H9 (cell line): Measurements from ENCODE around the gene MUL1. TPM values are rescaled to one million over a fixed set of nuclear protein-coding genes. Genes with fewer than 3 reads are reported as not detected.

Experiments used
- DNase-seq: peaks from one replicate; pipeline ENCODE4 v3.0.0-alpha.2; 2017
- H2AFZ ChIP-seq: one replicate; pipeline ENCODE4 v1.6.1; 2013; ENCODE audit warnings: mild to moderate bottlenecking, low read length, control low read depth, moderate library complexity
- H2AK5ac ChIP-seq: 2 replicates; pipeline ENCODE4 v1.6.1; 2013; ENCODE audit warnings: low read length, control low read depth, mixed read lengths; ENCODE audit not compliant: insufficient read length
- H2BK120ac ChIP-seq: one replicate; pipeline ENCODE4 v1.6.1; 2013; ENCODE audit warnings: low read depth, mild to moderate bottlenecking, low read length, control low read depth, inconsistent platforms; ENCODE audit not compliant: poor library complexity, severe bottlenecking
- H2BK12ac ChIP-seq: 2 replicates; pipeline ENCODE4 v1.6.1; 2013; ENCODE audit warnings: low read length, control low read depth, mixed read lengths, low read depth; ENCODE audit not compliant: insufficient read length
- H2BK15ac ChIP-seq: 2 replicates; pipeline ENCODE4 v1.6.1; 2013; ENCODE audit warnings: low read depth, low read length, control low read depth
- H2BK20ac ChIP-seq: one replicate; pipeline ENCODE4 v1.6.1; 2013; ENCODE audit warnings: low read depth, mild to moderate bottlenecking, low read length, control low read depth, inconsistent platforms; ENCODE audit not compliant: poor library complexity, severe bottlenecking
- H2BK5ac ChIP-seq: 2 replicates; pipeline ENCODE4 v1.6.1; 2013; ENCODE audit warnings: low read length, control low read depth, mixed read lengths; ENCODE audit not compliant: insufficient read length
- H3K14ac ChIP-seq: 2 replicates; pipeline ENCODE4 v1.6.1; 2013; ENCODE audit warnings: low read length, control low read depth; ENCODE audit not compliant: insufficient read depth
- H3K18ac ChIP-seq: 2 replicates; pipeline ENCODE4 v1.6.1; 2013; ENCODE audit warnings: low read depth, mild to moderate bottlenecking, mixed read lengths, low read length, control low read depth; ENCODE audit not compliant: insufficient read length
- H3K23ac ChIP-seq: 2 replicates; pipeline ENCODE4 v1.6.1; 2013; ENCODE audit warnings: low read length, control low read depth, mixed read lengths, low read depth; ENCODE audit not compliant: insufficient read length
- H3K23me2 ChIP-seq: 2 replicates; pipeline ENCODE4 v1.6.1; 2013; ENCODE audit warnings: low read depth, mild to moderate bottlenecking, mixed read lengths, low read length, control low read depth; ENCODE audit not compliant: insufficient read length, poor library complexity, severe bottlenecking
- H3K27ac ChIP-seq: 2 replicates; pipeline ENCODE4 v1.5.1; 2013; ENCODE audit warnings: low read length, control low read depth, mixed read lengths, low read depth; ENCODE audit not compliant: insufficient read length
- H3K27me3 ChIP-seq: 2 replicates; pipeline ENCODE4 v1.6.1; 2013; ENCODE audit warnings: low read length, control low read depth, inconsistent platforms; ENCODE audit not compliant: insufficient read depth
- H3K4ac ChIP-seq: 2 replicates; pipeline ENCODE4 v1.6.1; 2013; ENCODE audit warnings: low read depth, mild to moderate bottlenecking, control low read depth, inconsistent platforms, low read length, moderate library complexity
- H3K4me1 ChIP-seq: 2 replicates; pipeline ENCODE4 v1.6.1; 2013; ENCODE audit warnings: low read length, control low read depth, inconsistent platforms; ENCODE audit not compliant: insufficient read depth
- H3K4me2 ChIP-seq: 2 replicates; pipeline ENCODE4 v1.6.1; 2013; ENCODE audit warnings: low read length, control low read depth, mixed read lengths; ENCODE audit not compliant: insufficient read length, insufficient read depth
- H3K56ac ChIP-seq: 2 replicates; pipeline ENCODE4 v1.6.1; 2013; ENCODE audit warnings: low read depth, mild to moderate bottlenecking, mixed read lengths, low read length, control low read depth; ENCODE audit not compliant: insufficient read length
- H3K79me1 ChIP-seq: 2 replicates; pipeline ENCODE4 v1.6.1; 2013; ENCODE audit warnings: low read depth, mild to moderate bottlenecking, moderate library complexity, low read length, control low read depth, inconsistent platforms; ENCODE audit not compliant: insufficient read depth, poor library complexity, severe bottlenecking
- H3K79me2 ChIP-seq: 2 replicates; pipeline ENCODE4 v1.6.1; 2013; ENCODE audit warnings: low read length, control low read depth, inconsistent platforms; ENCODE audit not compliant: insufficient read depth
- H3K9ac ChIP-seq: 2 replicates; pipeline ENCODE4 v1.6.1; 2013; ENCODE audit warnings: low read length, control low read depth, mixed read lengths; ENCODE audit not compliant: insufficient read length; ENCODE audit errors: extremely low read depth
- H3K9me3 ChIP-seq: one replicate; pipeline ENCODE4 v1.6.1; 2013; ENCODE audit warnings: low read depth, low read length, inconsistent platforms; ENCODE audit not compliant: control insufficient read depth
- H3T11ph ChIP-seq: one replicate; pipeline ENCODE4 v1.6.1; 2013; ENCODE audit warnings: mild to moderate bottlenecking, low read length, control low read depth, inconsistent platforms
- H4K20me1 ChIP-seq: one replicate; pipeline ENCODE4 v1.6.1; 2013; ENCODE audit not compliant: control insufficient read depth, insufficient read length, insufficient read depth
- H4K5ac ChIP-seq: 2 replicates; pipeline ENCODE4 v1.6.1; 2013; ENCODE audit warnings: low read depth, mild to moderate bottlenecking, mixed read lengths, low read length, control low read depth; ENCODE audit not compliant: insufficient read length
- H4K8ac ChIP-seq: replicated peaks from 2 replicates; pipeline ENCODE4 v1.6.1; 2013; ENCODE audit warnings: low read length, control low read depth, mixed read lengths, low read depth; ENCODE audit not compliant: insufficient read length
- H4K91ac ChIP-seq: 2 replicates; pipeline ENCODE4 v1.6.1; 2013; ENCODE audit warnings: low read depth, mild to moderate bottlenecking, moderate library complexity, mixed read lengths, low read length, control low read depth; ENCODE audit not compliant: insufficient read length
- H3K27ac Mint-ChIP-seq, 3 experiments: 2 replicates in 2 of 3; 3 replicates in 1 of 3; pipeline ENCODE4 v1.8.0; 2020 to 2021; ENCODE audit warnings: mixed read lengths in 3 of 3, mild to moderate bottlenecking in 1 of 3, moderate library complexity in 1 of 3
- H3K27me3 Mint-ChIP-seq: 2 replicates; pipeline ENCODE4 v1.8.0; 2021; ENCODE audit warnings: low read depth, mild to moderate bottlenecking, moderate library complexity, mixed read lengths
- H3K36me3 Mint-ChIP-seq, 3 experiments: 2 replicates in 2 of 3; 3 replicates in 1 of 3; pipeline ENCODE4 v1.8.0; 2020 to 2021; ENCODE audit warnings: low read depth in 3 of 3, mixed read lengths in 3 of 3; ENCODE audit not compliant: insufficient read depth in 1 of 3
- H3K4me1 Mint-ChIP-seq, 2 experiments: 2 replicates each; pipeline ENCODE4 v1.8.0; 2020; ENCODE audit warnings: mixed read lengths in 2 of 2
- H3K4me3 Mint-ChIP-seq, 2 experiments: 2 replicates in 1 of 2; 3 replicates in 1 of 2; pipeline ENCODE4 v1.8.0; 2020 to 2021; ENCODE audit warnings: mild to moderate bottlenecking in 2 of 2, mixed read lengths in 2 of 2, moderate library complexity in 1 of 2
- H3K9me3 Mint-ChIP-seq, 2 experiments: 2 replicates in 1 of 2; 3 replicates in 1 of 2; pipeline ENCODE4 v1.8.0; 2020; ENCODE audit warnings: mild to moderate bottlenecking in 2 of 2, mixed read lengths in 2 of 2, moderate library complexity in 1 of 2
- CTCF ChIP-seq: fragments of 200-600 bp; sonication (generic); conservative IDR thresholded peaks from 3 replicates; pipeline ENCODE4 v1.8.0; 2021; ENCODE audit warnings: antibody characterized with exemption, mild to moderate bottlenecking
- WGBS: extraction: QIAGEN DNeasy Blood & Tissue Kit; methylation state at CpG from one replicate; pipeline ENCODE4 v1.1.7; 2013; ENCODE audit warnings: missing lambda C conversion rate, low lambda C conversion rate, mixed read lengths; ENCODE audit not compliant: insufficient read length; ENCODE audit errors: extremely low coverage; 5-methylcytosine and 5-hydroxymethylcytosine counted together
- total RNA-seq: library from RNA; stranded (reverse); gene quantifications from 2 replicates; pipeline ENCODE4 v1.2.1, GENCODE V29; 2021

MUL1 gene
- total RNA-seq, 1 experiment from 2014 or later = 27.1 TPM

GRCh38 chr1:20485527-20486456 lies 22.2 kb downstream of the MUL1 start, which contains the start of gene CAMK2N1:
Gene CAMK2N1 (minus strand): TSS chr1:20486210. CDS start chr1:20485379, 831 bp downstream.
- no CpG with 5 or more reads among the region's 104 CpGs for WGBS
- no peak within 1 kb of the TSS for H3K23ac ChIP-seq
- no peak within 1 kb of the TSS for H2BK12ac ChIP-seq
- no peak within 1 kb of the TSS for H2BK20ac ChIP-seq
- no peak within 1 kb of the TSS; the same call in 1 of the 2 replicates for H3K14ac ChIP-seq
- H3K79me2 ChIP-seq = no peaks in the 10 kb centered on the region
- peaks cover 24 to 47% of the 10 kb centered on the region in 2 experiments for H3K4me1 Mint-ChIP-seq
- H3K4me3 Mint-ChIP-seq = peak within 1 kb of the TSS; percentile 75 to 99
- H2BK15ac ChIP-seq = no peak within 1 kb of the TSS
- peaks cover 93% of the 10 kb centered on the region for H3K27me3 Mint-ChIP-seq
- H3K18ac ChIP-seq = peak within 1 kb of the TSS; percentile 62
- H3K56ac ChIP-seq = no peak within 1 kb of the TSS
- no peaks in the 10 kb centered on the region for H3K79me1 ChIP-seq
- no peak within 1 kb of the TSS for H2BK5ac ChIP-seq
- H4K8ac ChIP-seq = no peak within 1 kb of the TSS
- H3K27me3 ChIP-seq = peaks cover 31% of the 10 kb centered on the region; the same call in 1 of the 2 replicates
- peaks cover 0 to 4% of the 10 kb centered on the region in 2 experiments; a peak in 1 of 5 replicates for H3K9me3 Mint-ChIP-seq
- no peak within 1 kb of the TSS for H3K27ac Mint-ChIP-seq
- no peak for TF ChIP-seq CTCF
- H3K4me2 ChIP-seq = peak within 1 kb of the TSS; percentile 89
- H3K27ac ChIP-seq = no peak within 1 kb of the TSS
- H3T11ph ChIP-seq = no peak within 1 kb of the TSS
- no peak within 1 kb of the TSS for H2BK120ac ChIP-seq
- H2AFZ ChIP-seq = no peak within 1 kb of the TSS
- H3K23me2 ChIP-seq = peaks cover 32% of the 10 kb centered on the region
- DNase-seq = peak; percentile 64
- H4K5ac ChIP-seq = no peak within 1 kb of the TSS
- H3K4me1 ChIP-seq = peaks cover 9% of the 10 kb centered on the region; the same call in 1 of the 2 replicates
- no peak within 1 kb of the TSS for H4K91ac ChIP-seq
- no peaks in the 10 kb centered on the region for H3K9me3 ChIP-seq
- H3K4ac ChIP-seq = no peak within 1 kb of the TSS
- no peak within 1 kb of the TSS for H2AK5ac ChIP-seq
- H3K36me3 Mint-ChIP-seq = no peaks in the 10 kb centered on the region; a peak in 1 of 7 replicates
- no peaks in the 10 kb centered on the region for H4K20me1 ChIP-seq
- no peak within 1 kb of the TSS for H3K9ac ChIP-seq
